ENCODE results near the gene KREMEN2.
"Not testable (repeated sequence)": the region's sequence is repeated elsewhere in the genome, so short reads cannot be mapped to it uniquely, and the experiment has no call there.

Gene KREMEN2

DNA sequence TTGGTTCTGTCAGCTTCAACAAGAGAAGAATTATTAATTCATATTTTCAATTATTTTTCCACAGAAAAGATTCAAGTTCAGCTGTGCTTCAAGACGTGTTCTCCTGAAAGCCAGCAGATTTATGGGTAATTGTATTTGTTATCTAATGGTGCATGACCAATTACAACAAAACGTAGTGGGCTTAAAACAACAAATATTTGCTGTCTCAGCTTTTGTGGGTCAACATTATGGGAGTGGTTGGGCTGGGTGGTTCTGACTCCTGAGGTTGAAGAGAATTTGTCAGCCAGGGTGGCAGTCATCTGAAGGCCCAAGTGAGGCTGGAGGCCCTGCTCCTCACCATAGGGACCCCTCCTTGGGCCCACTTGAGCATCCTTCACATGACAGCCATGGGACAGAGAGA is 24.1 kb upstream of the KREMEN2 start:
- no peak for DNase-seq (ENCODE audit: low spot score)

- DNase-seq (ENCODE audit: low spot score): no peak
Observed at GRCh38 chr16:2942045-2942444, 22.0 kb upstream of the KREMEN2 start.

DNA sequence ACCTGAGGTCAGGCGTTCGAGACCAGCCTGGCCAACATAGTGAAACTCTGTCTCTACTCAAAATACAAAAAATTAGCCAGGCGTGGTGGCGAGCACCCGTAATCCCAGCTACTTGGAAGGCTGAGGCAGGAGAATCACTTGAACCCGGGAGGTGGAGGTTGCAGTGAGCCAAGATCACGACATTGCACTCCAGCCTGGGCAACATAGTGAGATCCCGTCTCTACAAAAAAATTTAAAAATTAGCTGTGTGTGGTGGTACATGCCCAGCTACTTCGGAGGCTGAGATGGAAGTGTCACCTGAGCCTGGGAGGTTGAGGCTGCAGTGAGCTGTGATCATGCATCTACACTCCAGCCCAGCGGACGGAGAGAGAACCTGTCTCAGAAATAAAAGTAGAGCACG is 20.4 kb upstream of the KREMEN2 start:
- DNase-seq (ENCODE audit: low spot score): not testable (repeated sequence)

GRCh38 chr16:2946649-2947048 is 17.4 kb upstream of the KREMEN2 start:
- no peak for DNase-seq (ENCODE audit: low spot score)

DNA sequence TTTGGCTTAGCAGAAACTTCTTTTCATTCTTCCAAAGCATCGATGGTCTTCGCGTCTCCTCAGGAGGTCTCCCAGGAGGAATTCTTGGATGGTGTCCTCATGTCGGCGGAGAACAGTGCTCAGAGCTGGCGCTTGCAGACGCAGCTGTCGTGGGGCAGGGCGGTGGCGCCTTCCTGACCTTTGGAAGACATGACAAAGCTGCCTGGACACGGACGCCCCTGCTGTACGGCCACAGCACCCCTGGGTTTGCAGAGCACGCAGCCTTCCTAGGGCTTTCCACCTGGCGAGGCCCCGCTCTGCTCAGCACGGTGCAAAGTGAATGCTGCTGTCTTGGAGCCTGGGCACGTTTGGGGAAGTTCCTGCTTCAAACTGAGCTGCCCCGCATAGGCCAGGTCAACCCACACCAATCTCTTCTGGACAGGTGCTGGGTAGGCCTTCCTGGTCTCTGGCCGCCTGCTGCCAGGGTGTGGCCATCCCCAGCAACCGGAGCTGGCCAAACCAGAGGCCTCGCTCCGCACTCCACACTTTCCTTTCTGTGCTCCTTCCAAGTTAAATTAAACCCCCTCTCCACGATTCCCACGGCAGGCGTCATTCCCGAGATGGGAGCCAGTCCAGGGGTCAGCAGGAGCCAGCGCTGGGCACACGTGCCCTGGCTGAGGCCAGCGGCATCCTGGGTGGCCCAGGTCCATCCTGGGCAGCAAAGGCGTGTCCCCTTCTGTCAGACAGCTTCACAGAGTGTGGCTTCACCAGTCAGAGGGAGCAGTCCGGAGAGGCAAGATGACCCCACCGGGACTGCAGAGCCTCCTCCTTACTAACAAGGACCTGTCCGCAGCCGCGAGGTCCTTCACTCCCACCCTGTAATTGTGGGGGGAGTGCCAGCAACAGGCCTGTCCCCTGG is 15.0 kb upstream of the KREMEN2 start:
- no peak for DNase-seq (ENCODE audit: low spot score)

GRCh38 chr16:2949705-2950352 is 14.2 kb upstream of the KREMEN2 start:
- DNase-seq (ENCODE audit: low spot score): no peak

DNA sequence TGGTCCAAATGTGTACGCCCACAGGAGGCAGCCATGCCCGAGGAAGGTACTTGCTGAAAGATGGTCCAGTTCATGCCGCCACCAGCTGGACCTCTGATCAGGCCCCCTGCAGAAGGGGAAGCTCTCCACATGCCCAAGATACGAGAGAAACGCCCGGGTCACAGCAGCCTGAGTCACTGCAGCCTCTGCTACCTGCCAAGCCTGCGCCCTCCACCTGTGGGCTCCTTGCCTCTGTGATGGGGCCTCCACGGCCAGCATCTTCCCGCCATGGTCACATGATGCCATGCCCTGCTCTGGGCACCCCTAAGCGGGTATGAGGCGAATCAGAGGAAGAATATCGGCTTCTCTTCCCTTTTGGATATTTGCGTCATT is 13.7 kb upstream of the KREMEN2 start:
- DNase-seq (ENCODE audit: low spot score): no peak

DNA sequence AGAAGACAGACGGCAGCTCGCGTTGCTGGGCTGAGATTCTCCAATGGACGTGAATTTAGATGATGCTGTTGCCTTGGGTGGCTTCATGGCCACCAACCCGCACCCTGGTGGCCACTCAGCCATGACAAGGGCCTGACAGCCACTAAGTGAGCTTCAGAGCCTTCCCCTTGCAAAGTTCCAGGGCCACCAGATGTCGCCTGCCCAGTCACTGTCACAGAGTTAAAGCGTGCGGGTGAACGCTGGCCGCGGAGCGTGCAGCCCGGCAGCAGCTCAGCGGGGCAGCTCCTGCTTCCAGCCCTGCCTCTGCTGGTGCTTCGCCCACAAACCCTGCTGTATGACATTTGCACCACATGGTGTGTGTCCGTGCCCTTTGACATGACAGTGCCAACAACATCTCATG is 13.3 kb upstream of the KREMEN2 start:
- DNase-seq (ENCODE audit: low spot score): no peak

DNA sequence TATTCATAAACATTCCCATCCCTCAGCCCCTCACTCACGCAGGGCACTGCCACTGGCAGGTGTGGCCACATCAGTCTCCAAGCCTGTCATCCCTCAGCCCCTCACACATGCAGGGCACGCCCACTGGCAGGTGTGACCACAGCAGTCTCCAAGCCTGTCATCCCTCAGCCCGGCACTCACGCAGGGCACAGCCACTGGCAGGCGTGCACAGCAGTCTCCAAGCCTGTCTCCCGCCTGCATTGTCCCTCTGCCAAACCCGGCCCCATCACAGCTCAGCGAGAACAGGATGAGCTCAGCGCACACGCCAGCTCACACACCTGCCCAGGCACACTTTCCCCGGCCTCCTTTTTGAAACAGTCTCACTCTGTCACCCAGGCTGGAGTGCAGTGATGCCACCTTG is 11.4 kb upstream of the KREMEN2 start:
- DNase-seq (ENCODE audit: low spot score): no peak

- DNase-seq (ENCODE audit: low spot score): no peak
Observed at GRCh38 chr16:2953706-2954627, 10.1 kb upstream of the KREMEN2 start.

DNA sequence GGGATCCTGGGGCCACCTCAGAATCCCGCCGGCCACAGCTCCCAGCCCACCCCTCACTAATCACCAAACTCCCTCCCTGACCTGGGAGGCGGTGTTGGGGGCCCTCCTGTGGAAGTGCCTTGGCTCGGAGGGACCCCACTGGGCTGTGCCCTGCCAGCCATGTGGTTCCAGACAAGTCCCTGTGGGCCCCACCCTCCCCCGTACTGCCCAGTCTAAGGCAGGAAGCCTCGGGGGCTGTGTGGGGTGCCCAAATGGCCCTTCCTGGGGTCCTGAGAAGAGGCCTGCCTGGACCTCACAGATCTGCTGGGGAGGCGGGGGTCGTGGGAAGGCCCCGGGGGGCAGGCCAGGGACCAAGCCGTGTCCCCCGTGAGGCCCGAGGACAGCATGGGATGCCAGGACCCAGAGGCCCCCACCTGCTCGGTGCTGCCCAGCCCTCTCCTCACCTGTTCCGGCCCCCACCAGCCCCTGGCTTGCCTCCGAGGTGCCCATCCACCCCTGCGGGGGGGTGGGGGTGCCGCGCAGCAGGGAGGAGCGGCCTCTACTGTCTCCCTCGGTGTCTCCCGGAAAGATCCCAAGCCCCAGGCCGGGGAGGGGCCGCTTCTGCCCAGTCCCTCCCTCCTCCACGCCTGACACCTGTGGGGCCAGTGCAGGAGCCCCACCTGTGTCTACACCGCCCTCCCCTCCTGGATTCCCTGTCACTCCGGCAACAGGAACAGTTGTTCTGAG is 9.3 kb upstream of the KREMEN2 start:
- DNase-seq (ENCODE audit: low spot score): no peak

DNA sequence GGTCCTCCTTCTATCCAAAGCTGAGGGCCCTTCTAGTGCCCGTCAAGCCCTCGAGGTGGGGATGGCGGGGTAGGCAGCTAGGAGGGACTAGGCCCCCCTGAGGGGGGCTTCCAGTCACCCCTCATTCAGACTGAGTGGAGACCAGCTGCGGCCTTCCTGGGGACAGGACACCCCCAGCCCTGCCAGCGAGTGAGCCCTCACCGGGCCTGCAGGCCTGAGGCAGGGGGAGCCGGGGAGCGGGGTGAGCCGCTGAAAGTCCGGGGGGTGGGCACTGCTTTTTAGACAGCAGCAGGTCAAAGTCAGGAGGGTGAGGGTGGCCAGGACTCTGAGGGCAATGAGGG is 8.7 kb upstream of the KREMEN2 start:
- no peak for DNase-seq (ENCODE audit: low spot score)

DNA sequence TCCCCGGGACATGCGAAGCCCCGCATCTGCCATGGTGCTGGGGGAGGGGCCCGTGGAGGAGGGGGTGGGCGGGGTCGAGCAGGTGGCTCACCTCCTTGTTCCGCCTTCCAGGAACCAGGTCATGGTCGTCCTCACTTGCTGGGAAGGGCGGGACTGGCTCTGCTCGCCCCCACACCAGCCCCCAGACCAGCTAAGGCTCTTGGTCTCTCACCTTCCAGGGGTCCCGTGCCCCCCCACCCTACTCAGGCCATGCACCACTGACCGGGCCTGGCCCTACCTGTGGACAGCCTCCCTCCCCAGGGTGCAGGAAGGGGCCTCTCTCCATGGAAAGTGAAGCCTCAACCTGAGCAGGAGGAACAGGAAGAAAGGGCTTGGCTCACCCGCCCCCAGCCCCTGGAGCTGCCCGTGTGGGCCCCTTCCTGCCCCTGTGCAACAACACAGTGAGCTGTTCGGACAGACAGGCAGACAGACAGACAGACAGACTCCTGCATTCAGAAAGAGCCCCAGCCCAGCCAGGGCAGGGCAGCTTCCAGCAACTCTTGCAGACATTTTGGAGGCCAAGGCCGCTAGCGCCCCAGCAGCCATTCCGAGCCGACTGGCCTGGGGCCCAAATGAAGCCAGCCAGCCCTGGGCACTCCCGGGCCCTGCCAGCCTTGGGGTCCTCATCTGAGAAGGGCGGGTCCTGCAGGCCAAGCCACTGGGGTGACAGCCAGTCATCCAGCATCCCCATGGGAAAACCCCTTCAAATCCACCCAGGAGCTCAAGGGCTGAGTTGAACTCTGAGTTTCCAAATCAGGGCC is 8.1 kb upstream of the KREMEN2 start:
- no peak for DNase-seq (ENCODE audit: low spot score)

DNA sequence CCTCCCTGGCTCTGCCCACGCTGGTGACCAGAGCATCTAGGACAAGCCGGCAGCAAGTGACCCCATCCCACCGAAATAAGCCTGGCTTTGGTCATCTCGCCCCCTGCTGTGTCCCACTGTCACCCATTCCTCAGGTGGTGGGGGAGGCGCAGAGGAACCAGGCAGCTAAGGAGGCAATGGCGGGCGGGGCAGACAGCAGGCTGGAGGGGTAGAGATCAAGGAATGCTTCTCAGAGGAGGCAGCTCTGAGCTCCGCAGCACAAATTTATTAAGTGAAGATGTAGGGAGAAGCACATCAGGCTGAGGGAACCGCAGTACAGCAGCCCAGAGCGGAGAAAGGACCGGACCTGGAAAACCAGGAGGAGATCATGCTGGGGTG is 7.5 kb upstream of the KREMEN2 start:
- no peak for DNase-seq (ENCODE audit: low spot score)

- DNase-seq (ENCODE audit: low spot score): no peak
Observed at GRCh38 chr16:2959206-2959605, 4.9 kb upstream of the KREMEN2 start.

DNA sequence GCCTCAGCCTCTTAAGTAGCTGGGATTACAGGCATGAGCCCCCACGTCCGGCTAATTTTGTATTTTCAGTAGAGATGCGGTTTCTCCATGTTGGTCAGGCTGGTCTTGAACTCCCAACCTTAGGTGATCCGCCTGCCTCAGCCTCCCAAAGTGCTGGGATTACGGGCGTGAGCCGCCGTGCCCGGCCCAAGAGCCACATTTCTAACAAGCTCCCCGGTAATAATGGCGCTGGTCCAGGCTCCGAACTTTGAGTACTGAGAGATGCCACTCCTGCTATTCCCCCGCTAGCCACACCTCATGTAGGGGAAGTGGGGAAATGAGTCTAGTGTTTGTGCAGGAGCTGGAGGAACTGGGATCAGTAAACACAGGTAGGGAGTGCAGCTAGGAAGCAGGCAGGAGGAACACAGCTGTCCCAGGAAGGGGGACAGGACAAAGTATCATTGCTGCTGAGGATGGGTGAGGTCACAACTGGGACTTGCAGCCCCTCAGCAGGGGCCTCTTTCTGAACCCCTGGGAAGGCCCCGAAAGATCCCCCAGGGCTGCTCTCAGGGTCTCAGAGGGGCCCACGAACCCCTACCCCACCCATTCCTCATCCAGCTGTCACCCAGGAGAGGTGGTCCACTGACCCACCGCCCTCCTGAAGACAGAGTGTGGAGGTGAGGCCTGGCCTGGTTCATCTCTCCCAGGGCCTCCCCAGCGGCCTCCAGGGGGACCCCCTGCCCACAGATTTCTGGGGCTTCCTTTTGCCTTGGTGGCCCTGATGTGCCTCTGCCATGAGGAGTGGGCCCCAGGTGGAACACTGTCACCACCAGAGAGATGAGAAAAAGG is 3.7 kb upstream of the KREMEN2 start:
- no peak for DNase-seq (ENCODE audit: low spot score)

DNA sequence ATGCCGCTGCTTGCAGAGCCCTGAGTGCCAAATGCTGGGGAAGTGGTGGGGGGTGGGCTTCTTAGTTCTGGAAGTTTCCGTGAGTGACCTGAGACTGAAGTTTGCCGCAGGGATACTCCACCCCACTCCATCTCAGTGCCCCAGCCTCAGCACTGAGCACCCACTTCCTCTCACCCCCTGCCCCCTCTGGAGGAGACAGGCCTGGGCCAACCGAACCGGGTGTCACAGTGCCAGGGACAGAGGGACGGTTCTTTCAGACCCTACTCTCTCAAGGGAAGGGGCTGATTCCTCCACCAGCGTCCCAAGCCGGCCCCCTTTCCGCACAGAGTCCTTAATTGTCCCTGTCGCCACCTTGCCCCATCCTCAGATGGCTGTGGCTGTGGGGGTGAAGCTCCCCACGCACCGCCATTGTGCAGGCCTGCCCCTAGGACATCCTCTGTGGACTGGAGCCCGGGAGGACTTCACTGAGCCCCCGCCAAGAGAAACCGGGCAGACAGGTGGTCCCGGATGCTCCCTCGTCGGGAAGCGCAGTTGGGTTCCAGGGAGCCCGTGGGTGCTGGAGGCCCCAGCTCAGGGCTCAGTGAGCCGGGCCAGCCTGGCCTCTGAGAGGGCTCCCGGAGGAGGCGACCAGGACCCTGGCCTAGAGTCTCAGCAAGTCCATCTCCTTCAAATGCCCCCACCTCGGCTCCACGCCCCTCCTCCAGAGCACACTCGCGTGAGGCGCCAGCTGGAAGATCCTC is 1.6 kb upstream of the KREMEN2 start:
- DNase-seq (ENCODE audit: low spot score): no peak

DNA sequence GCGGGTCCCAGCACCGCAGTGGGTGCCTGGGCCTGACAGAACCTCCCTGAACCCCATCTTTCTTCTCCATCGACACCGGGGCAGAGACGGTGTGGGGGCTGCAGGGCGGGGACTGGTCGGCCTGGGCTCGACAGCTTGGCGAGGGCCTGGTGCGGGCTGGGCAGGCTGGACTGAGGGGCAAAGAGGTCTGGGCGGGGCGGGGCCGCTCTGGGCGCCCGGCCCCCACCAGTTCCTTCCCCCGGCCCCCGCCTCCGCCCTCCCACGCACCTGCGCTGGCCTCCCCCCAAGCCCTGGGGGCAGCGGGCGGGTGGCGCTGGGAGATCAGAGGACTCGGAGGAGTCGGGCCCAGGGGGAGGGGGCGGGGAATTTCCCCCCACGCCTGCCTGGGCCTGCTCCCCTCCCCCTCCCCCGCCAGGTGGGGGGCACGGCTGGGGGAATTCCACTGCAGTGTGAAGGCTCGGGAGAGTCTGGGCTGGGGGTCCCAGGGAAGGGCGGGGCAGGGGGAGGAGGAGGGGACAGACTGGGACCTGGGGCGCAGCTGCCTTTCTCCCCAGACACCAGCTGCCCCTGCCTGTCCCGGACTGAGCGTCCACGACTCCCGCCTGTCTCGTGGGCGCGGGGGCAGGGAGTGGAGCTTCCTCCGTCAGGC is 877 bp upstream of the KREMEN2 start:
- no peak for DNase-seq (ENCODE audit: low spot score)

Measured in pons (tissue), 1 donor.